HG03521 (cell line): ENCODE data around the gene CFAP92.
"Not testable (repeated sequence)": the region's sequence is repeated elsewhere in the genome, so short reads cannot be mapped to it uniquely, and the experiment has no call there.

ENCODE experiments used
- ATAC-seq: cut with Tn5 transposase; IDR thresholded peaks from one replicate; pipeline ENCODE4 v1.9.1; 2021; ENCODE audit warnings: mild to moderate bottlenecking, moderate library complexity; ENCODE audit not compliant: unreplicated experiment

Gene CFAP92

DNA sequence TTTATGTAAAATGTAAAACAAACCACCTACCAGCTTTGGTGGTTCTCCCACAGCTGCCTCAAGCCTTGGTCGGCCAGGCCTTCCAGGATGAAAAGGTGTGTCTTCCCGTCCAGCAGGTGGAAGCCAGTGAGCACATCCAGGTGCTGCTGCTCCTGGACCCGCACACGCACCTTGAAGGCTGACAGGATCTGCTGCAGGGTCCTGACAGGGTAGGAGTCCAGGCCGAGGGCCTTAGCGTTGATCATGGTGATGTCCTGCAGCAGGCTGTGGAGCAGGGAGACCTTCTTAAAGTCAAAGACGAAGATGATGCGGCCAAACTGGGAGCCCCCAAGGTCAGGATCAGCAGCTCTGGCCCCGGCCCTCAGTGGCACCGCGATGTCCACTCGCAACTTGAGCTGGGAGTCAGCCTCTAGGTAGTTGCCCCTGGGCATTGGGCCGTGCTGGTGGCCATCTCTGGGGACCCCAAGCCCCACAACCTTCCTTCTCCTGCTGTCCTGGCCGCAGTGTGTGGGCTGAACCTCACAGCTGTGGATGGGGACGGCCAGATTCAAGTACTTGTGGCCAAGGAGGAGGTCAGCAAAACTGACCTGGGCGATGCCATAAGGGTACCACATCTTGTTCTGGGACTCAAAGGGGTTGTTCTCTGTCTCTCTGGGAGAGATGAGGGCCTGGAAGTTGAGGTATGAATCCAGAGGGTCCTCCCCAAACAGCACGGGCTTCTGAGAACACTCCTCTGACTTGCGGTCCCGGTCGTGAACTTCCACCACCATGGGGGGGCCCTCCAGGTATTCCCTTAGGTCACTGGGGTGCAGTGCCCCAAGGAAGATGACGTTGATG lies 48.6 kb downstream of the CFAP92 start:
- ATAC-seq = no peak

DNA sequence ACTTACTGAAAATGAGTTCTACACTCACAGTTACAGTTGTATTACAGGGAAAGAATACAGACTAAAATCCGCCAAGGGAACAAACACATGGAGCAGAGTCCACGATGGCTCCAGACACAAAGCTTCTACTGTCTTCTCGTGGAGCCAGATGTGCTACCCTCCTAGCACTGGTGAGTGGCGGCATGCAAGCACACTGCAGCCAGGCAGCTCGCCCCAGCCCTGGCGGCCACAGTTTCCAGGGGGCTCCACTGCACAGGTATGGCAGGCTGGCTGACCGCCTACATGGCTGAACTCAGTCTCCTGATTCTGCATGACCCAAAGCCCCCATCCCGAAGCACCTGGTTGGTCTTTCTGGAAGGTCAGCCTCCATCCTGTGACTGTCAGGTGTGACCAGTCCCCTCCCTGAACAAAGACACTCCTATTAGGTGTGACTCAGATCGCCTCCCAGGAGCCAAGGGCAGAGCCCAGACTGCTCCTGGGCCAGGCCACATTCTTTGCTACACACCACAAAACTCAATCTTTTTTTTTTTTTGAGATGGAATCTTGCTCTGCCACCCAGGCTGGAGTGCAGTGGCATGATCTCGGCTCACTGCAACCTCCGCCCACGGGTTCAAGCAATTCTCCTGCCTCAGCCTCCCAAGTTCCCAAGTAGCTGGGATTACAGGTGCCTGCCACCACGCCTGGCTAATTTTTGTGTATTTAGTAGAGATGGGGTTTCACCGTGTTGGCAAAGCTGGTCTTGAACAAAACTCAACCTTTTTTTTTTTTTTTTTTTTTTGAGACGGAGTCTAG lies 51.5 kb downstream of the CFAP92 start:
- no peak for ATAC-seq

DNA sequence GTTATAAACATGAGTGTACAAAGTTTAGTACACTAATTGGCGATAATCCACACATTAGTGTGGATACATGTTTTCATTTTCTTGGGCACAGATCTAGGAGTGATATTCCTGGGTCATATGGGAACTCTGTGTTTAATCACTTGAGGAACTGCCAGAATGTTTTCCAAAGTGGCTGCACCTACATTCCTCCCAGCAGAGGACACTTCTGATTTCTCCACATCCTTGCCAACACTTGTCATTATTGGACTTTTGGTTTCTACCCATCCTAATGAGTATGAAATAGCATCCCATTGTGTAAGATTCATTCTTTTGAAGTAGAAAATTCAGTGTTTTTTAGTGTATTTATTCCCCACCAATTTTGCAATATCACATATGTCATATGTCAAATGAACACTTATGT lies 53.6 kb downstream of the CFAP92 start:
- no peak for ATAC-seq

DNA sequence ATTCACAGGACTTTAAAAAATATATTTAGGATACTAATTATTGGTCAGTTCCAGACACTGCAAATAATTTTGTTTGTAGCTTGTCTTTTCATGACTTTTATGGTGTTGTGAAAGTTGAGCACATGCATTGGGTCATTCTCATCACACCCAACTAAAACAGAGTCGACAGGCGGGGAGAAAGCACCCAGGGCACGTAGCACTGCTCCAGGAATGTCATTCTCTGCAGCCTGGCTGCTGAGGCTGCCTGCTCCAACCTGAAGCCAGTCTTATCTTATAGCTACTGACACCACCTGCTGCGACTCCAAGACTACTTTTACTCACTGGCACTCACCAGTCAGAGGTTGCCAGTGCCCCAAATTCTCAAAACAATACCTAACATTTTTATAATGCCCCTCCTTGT lies 57.5 kb downstream of the CFAP92 start:
- no peak for ATAC-seq

DNA sequence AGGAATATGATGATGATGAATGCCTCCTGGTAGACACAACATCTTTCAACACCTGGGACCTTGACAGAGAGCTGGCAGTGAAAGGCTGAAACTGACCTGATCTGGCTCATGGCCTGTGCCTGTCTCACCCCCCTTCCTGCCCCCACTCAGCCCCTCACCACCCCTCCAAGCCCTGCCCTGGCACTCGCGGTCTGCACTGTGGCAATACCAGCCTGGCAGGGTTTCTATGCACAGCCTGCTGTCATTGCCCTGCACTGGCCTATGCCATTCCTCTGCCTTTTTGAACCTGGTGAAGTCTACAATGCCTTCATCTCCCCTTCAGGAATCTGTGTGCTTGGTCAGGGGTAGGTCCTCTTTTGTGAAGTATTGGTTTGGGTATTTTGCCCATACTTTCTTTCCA lies 58.0 kb downstream of the CFAP92 start:
- ATAC-seq = no peak

DNA sequence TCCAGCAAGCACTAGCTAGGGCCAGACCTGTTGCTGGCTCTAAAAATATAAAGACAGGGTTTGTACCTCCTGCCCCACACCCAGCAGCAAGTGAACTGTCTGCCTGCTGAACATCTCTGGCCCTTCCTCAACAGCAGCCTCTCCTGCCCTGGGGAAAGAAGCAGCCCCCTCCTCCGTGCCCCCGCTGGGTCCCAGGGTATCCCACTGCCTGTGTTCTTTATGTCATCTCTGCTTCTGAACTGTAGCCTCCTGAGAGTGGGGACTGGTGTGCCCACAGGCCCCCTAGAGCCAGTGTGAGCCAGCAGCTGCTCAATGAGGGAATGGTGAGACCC lies 60.0 kb downstream of the CFAP92 start:
- no peak for ATAC-seq

DNA sequence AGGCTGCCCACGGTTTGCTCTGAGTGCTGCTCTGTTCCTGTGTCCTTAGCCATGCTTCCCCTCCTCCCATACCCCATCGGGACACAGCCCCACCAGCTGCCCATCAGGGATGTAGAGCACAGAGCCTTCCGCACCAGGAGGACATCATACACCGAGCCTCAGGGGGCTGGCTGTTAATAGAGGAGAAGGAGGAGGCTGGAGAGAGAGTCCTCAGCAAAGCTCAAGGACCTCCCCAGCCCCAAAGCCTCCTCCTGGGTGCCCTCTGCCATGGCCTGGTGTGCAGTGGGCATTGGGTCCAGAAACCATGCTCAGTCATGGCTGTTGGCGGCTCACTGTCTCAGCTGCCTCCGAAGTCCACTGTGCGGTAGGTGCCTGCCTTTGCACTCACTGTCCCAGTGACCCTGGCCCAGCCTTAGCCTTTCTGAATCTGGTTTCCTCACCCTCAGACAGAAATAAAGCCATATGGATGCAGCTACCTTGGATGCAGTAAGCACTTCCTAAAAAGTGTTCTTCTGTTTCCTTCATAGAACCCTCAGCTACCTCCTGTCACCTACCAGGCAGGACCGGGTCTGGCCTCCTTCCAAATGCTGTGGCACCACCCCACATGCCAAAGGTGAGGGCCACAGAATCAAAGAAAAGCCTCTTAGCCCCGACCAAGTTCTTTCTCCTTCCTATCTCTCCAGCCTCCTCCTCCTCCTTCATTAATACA lies 60.5 kb downstream of the CFAP92 start:
- no peak for ATAC-seq

DNA sequence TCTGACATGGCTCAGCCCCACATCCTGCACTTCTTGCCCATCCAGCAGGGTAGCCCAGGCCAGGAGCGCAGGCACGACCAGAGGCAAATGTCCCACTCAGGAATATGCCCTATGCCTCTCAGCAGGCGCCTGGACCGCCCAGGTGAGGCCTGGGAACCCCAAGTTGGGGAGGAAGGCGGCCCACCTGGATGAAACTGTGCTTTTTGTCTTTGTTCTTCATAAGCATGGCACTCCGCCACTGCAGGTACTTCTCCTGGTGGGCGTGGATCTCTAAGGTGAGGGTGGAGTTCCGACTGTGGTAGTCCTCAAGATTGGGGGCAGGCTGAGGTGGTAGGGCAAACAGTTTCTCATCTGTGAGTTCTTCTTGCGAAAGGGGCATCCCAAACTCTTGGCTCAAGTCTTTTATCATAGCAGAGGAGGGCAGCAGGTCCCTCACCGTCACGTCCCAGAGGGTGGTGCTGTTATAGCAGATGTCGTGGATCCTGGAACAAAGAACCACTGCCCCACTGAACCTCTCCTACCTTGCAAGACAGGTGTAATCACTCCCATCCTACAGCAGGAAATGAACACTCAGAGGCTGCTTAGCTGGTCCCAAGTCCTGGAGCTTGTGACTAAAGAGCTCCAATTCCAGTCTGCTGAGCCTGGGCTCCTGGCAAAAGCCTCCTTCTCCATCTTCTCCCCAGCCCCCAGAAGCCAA lies 61.2 kb downstream of the CFAP92 start:
- no peak for ATAC-seq

DNA sequence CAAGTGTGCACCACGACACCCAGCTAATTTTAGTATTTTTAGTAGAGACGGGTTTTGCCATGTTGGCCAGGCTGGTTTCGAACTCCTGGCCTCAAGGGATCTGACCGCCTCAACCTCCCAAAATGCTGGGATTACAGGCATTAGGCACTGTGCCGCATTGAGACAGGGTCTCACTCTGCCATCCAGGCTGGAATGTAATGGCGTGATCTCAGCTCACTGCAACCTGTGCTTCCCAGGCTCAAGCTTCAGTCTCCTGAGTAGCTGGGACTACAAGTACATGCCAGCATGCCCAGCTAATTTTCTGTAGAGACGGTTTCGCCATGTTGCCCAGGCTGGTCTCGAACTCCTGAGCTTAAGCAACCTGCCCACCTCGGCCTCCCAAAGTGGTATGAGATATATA lies 62.8 kb downstream of the CFAP92 start:
- ATAC-seq = no peak

DNA sequence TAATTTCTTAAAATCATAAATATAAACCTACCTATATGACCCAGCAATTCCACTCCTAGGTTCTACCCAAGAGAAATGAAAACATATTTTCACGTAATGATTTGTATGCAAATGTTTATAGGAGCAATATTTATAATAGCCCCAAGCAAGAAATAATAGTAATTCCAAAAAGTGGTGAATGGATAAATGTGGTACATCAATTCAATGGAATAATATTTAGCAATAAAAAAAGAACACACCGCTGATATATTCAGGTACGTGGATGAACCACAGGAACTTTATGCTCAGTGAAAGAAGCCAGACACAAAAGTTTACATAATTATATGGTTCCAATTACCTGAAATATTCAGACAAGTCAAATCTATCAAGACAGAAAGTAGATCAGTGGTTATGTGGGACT lies 64.5 kb downstream of the CFAP92 start:
- no peak for ATAC-seq

DNA sequence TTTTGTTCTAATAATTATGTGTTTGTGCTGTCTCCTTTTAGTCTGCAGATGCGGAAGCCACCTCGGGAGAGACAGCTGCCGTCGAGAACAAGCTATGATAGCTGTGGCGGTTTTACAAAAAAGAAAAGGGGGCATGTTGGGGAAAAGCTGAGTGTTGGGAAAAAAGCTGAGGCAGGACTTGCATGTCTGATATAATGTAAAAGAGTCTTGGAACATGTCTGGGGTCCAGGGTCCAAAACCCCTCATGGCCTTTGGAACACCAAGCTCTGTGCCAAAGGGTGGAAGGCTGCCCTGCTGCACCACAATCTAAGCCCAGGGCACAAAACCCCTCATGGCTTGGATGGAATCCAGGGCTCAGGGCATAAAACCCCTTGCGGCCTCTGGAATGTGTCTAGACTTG lies 69.9 kb downstream of the CFAP92 start:
- ATAC-seq = not testable (repeated sequence)

DNA sequence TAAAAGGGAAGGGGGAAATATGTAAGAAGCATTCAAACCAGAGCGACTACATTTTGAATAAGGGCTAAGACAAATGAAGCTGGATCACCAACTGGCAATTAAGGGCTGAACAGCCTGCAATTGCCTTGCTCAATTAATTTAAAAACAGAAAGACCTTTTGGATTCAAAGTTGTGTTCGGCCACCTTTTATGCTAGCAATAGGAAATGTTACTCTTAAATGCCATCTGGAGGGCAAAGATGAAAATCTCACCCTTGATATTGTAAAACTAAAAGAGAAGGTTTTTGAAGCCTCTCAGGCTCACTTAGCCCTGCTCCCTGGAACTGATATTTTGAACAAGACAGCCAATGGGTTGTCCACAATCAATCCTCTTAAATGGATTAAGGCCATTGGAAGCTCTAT lies 70.3 kb downstream of the CFAP92 start:
- no peak for ATAC-seq

DNA sequence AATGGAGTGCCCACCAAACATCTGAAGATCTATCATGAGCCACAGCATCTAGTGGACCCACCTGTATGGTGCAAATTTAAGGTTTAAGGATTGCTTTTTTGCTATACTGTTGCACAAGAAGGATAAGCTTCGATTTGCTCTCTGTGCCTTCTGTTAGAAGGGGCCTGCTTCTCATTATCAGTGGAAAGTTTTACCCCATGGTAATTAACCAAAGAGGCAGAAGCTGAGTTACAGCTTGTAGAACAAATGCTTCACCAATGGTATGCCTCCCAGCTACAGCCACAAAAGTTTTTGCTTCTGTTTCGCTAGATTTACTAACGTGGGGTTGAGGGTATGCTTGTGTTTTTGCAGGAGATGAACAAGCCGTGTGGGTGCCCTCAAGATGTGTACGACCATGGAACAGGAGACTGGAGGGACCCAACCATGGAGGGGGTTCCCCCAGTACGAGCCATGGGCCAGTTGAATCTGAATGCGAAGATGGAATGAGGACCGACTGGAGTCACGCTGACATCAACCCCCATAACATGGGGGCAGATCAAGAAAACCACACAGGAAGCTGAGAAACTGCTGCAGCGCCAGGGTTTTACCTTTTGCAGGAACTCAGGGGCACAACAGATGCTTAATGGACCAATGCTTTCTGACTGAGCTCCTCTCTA lies 70.9 kb downstream of the CFAP92 start:
- no peak for ATAC-seq

DNA sequence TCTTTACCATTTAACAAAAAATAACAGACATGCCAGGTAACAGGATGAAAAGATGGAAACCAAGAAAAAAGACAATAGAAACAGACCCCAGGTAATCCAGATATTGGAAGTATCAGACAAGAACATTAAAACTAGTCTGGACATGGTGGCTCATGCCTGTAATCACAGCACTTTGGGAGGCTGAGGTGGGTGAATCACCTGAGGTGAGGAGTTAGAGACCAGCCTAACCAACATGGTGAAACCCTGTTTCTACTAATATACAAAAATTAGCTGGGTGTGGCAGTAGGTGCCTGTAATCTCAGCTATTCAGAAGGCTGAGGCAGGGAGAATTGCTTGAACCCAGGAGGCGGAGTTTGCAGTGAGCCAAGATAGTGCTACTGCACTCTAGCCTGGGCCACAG lies 73.9 kb downstream of the CFAP92 start:
- ATAC-seq = no peak

DNA sequence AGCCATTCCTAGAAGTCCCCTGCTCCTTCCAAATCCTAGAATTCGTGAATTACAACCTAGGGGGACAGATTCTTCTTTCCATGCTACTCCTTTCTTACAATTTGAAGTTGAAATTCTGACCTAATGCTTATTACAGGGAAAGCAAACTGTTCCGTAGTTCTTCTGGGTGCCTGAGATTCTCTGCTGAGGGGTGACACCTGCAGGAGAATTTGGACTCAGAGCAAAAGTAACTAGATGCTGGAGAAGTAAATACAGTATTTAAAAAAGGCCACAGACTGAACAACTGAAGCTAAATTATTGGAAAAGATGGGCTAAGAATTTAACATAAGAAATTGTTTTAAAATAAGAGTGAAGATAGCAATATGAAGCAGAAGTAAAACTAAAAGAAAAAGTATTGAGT lies 76.6 kb downstream of the CFAP92 start:
- no peak for ATAC-seq

DNA sequence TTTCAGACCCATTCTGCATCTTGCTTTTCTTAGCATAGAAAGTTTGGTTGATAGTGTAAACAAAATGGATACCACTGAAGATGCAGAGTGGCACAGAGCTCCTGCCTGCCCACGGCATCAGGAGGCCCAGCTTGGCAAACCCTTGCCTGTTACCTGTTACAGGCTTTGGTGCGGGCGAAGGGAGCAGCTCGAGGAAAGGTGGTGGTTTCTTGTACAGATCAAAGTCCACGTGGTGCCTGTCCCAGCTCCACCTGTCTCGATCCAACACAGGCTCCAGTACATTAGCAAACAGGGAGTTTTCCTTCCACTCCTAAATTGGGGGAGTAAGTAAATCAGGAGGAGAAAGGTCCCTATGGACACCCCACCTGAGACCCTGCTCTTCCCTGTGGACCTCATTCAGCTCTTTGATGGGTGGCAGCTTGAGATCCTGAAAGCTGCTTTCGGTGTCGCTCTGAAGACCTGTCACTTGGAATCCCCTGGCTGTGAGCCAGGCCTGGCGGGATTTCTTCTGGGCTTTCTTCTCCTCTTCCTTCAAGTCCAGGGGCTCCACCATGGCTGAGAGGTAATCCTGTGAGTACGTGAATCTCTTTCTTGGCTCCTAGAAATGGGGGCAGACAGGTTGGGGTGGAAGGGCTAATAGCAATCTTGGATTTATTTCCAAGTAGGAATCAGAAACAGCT lies 78.8 kb downstream of the CFAP92 start:
- ATAC-seq = no peak

DNA sequence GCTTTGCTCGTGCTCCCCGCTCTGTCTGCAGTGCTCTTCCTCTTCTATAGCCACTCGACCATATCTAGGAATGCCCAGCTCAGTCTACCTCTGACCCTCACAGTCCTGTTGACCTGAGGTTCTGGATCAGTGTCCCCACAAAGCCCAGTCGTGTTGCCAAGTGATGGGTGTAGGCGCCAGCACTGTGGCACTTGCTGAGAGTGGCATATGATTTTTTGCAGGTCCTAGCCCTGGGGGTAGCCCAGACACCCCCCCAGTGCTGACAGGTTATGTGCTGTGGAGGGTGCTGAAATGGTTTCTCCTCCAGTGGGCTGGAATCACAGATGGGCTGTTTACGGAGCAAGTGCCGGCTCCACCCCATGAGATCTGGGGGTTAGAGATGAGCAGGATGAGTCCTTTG lies 82.0 kb downstream of the CFAP92 start:
- ATAC-seq = no peak

DNA sequence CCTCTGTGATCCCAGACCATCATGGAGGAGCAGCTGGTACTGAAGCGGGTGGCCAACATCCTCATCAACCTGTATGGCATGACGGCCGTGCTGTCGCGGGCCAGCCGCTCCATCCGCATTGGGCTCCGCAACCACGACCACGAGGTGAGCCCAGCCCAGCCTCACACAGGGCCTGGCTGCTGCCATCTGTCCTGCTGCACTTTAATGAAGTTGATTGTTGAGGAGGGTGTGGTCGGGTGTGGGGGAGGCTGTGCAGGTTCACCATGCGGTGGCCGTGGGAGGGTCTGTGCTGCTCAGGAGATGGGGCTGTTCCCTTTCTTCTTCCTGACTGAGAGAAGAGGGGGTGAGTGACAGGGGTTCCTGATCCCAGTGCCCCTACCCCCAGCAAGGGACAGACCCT lies 83.9 kb downstream of the CFAP92 start:
- ATAC-seq = no peak

DNA sequence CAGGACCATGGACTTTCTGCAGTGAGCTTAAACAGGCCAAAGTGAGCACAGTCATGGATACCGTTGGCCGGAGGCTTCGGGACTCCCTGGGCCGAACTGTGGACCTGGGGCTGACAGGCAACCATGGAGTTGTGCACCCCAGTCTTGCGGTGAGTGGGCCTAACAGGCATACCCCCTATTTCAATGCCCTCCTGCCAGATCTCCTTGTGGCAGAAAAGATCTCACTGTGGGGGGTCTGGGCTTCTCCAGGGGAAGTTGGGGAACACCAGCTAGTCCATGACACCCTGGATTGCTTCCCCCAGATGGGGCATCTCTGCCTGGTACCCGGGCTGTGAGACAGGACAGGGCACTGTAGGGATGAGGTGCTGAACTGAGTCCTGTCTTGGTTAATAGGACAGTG lies 84.9 kb downstream of the CFAP92 start:
- no peak for ATAC-seq
